HepG2 (cell line): ENCODE results near the gene DLX4. TPM values are rescaled to one million over a fixed set of nuclear protein-coding genes. Genes with fewer than 3 reads are reported as not detected.

Experiments used
- AGO1 ChIP-seq: fragments of 200-400 bp; formaldehyde crosslinking; IDR thresholded peaks from 2 replicates; pipeline ENCODE4 v1.6.1; 2017; ENCODE audit warnings: mild to moderate bottlenecking, low read depth, low read length, moderate library complexity; ENCODE audit not compliant: poor library complexity, severe bottlenecking
- CHD4 ChIP-seq: fragments of 200-600 bp; sonication (generic); IDR thresholded peaks from 2 replicates; pipeline ENCODE4 v1.7.0; 2017; ENCODE audit warnings: mild to moderate bottlenecking, low read length, borderline replicate concordance
- ESRRA ChIP-seq: sonication (generic); formaldehyde crosslinking; IDR thresholded peaks from 2 replicates; pipeline ENCODE4 v1.5.1; 2020; ENCODE audit warnings: mild to moderate bottlenecking, low read depth, missing genetic modification reagents
- EZH2 ChIP-seq: conservative IDR thresholded peaks from 2 replicates; pipeline ENCODE4 v1.6.1; 2012; ENCODE audit warnings: mild to moderate bottlenecking, low read depth, low read length, moderate library complexity
- GATAD2A ChIP-seq: IDR thresholded peaks from 2 replicates; pipeline ENCODE4 v1.6.1; 2016
- GTF3A ChIP-seq: sonication (generic); formaldehyde crosslinking; conservative IDR thresholded peaks from 2 replicates; pipeline ENCODE4 v1.4.0; 2020; ENCODE audit warnings: mild to moderate bottlenecking, missing genetic modification reagents
- HNRNPLL ChIP-seq: fragments of 200-400 bp; formaldehyde crosslinking; IDR thresholded peaks from 2 replicates; pipeline ENCODE4 v1.6.1; 2017; ENCODE audit warnings: mild to moderate bottlenecking, low read depth, low read length; ENCODE audit not compliant: poor library complexity, severe bottlenecking
- KLF12 ChIP-seq: sonication (generic); formaldehyde crosslinking; IDR thresholded peaks from 2 replicates; pipeline ENCODE4 v1.4.0; 2020; ENCODE audit warnings: missing genetic modification reagents, borderline replicate concordance
- KLF13 ChIP-seq: sonication (generic); formaldehyde crosslinking; IDR thresholded peaks from 2 replicates; pipeline ENCODE4 v1.4.0; 2020; ENCODE audit warnings: mild to moderate bottlenecking, missing genetic modification reagents
- MBNL3 ChIP-seq: fragments of 250-450 bp; sonication (Bioruptor Pico); conservative IDR thresholded peaks from 2 replicates; pipeline ENCODE4 v1.8.0; 2022; ENCODE audit warnings: mild to moderate bottlenecking, inconsistent platforms
- NCOA5 ChIP-seq: sonication (generic); formaldehyde crosslinking; IDR thresholded peaks from 2 replicates; pipeline ENCODE4 v1.4.0; 2020; ENCODE audit warnings: missing genetic modification reagents
- NRL ChIP-seq: sonication (generic); formaldehyde crosslinking; IDR thresholded peaks from 2 replicates; pipeline ENCODE4 v1.5.0; 2020; ENCODE audit warnings: missing genetic modification reagents, mild to moderate bottlenecking, moderate library complexity, borderline replicate concordance
- SALL1 ChIP-seq: sonication (generic); formaldehyde crosslinking; IDR thresholded peaks from 2 replicates; pipeline ENCODE4 v1.8.0; 2022; ENCODE audit warnings: mild to moderate bottlenecking, missing genetic modification reagents
- SNAI1 ChIP-seq: sonication (generic); formaldehyde crosslinking; IDR thresholded peaks from 2 replicates; pipeline ENCODE4 v1.5.0; 2020; ENCODE audit warnings: mild to moderate bottlenecking, missing genetic modification reagents, borderline replicate concordance
- TGIF2 ChIP-seq: IDR thresholded peaks from 2 replicates; pipeline ENCODE4 v1.6.1; 2016; ENCODE audit warnings: control low read depth, missing compliant biosample characterization
- ZC3H13 ChIP-seq: sonication (generic); formaldehyde crosslinking; IDR thresholded peaks from 2 replicates; pipeline ENCODE4 v1.8.1; 2023; ENCODE audit warnings: mild to moderate bottlenecking, missing genetic modification reagents, moderate library complexity
- ZC3H4 ChIP-seq: sonication (generic); formaldehyde crosslinking; IDR thresholded peaks from 2 replicates; pipeline ENCODE4 v1.4.0; 2020; ENCODE audit warnings: missing genetic modification reagents, borderline replicate concordance
- ZFP36L2 ChIP-seq: sonication (generic); formaldehyde crosslinking; IDR thresholded peaks from 2 replicates; pipeline ENCODE4 v1.4.0; 2020; ENCODE audit warnings: missing genetic modification reagents
- ZMAT5 ChIP-seq: sonication (generic); formaldehyde crosslinking; IDR thresholded peaks from 2 replicates; pipeline ENCODE4 v1.5.0; 2020; ENCODE audit warnings: mild to moderate bottlenecking, low read depth, missing genetic modification reagents, borderline replicate concordance
- ZNF136 ChIP-seq: sonication (generic); formaldehyde crosslinking; IDR thresholded peaks from 2 replicates; pipeline ENCODE4 v1.8.1; 2022; ENCODE audit warnings: low read depth, mild to moderate bottlenecking, moderate library complexity, missing genetic modification reagents
- ZNF567 ChIP-seq: sonication (generic); formaldehyde crosslinking; IDR thresholded peaks from 2 replicates; pipeline ENCODE4 v1.8.1; 2023; ENCODE audit warnings: mild to moderate bottlenecking, missing genetic modification reagents, borderline replicate concordance
- ZNF607 ChIP-seq: sonication (generic); formaldehyde crosslinking; IDR thresholded peaks from 2 replicates; pipeline ENCODE4 v1.5.1; 2020; ENCODE audit warnings: missing genetic modification reagents, mild to moderate bottlenecking, borderline replicate concordance
- ZNF879 ChIP-seq: sonication (generic); formaldehyde crosslinking; IDR thresholded peaks from 2 replicates; pipeline ENCODE4 v1.8.1; 2023; ENCODE audit warnings: missing genetic modification reagents
- polyA plus RNA-seq, 8 experiments: library from polyadenylated mRNA; depleted of rRNA in 3 of 8; stranded (reverse) in 7 of 8; unstranded in 1 of 8; fragments of >200 nt; fragmentation: Illumina TruSeq in 4 of 8; extraction: Trizol in 4 of 8; gene quantifications; 2 replicates each; pipeline versions ENCODE4 v1.2.1 to v1.2.3, GENCODE V29; 2011 to 2016; ENCODE audit warnings: low read depth in 4 of 8, missing spikeins in 1 of 8, mixed read lengths in 1 of 8; ENCODE audit not compliant: insufficient read depth in 1 of 8
- total RNA-seq, 5 experiments: library from RNA; depleted of rRNA; stranded (reverse); fragments of >200 nt; fragmentation: Illumina TruSeq; extraction: Trizol; gene quantifications; 2 replicates each; pipeline ENCODE4 v1.2.3, GENCODE V29; 2016; ENCODE audit warnings: low read depth in 1 of 5
- TF ChIP-seq, protein P1 (sequence below): sonication (generic); formaldehyde crosslinking; IDR thresholded peaks from 2 replicates; pipeline ENCODE4 v1.5.1; 2020; ENCODE audit warnings: missing genetic modification reagents, mild to moderate bottlenecking, borderline replicate concordance
- TF ChIP-seq, protein P2 (sequence below): sonication (generic); formaldehyde crosslinking; IDR thresholded peaks from 2 replicates; pipeline ENCODE4 v1.9.0; 2021; ENCODE audit warnings: missing genetic modification reagents, mild to moderate bottlenecking, borderline replicate concordance
- TF ChIP-seq, protein P3 (sequence below), 2 experiments: fragments of 450-650 bp in 1 of 2; sonication (generic) in 1 of 2; formaldehyde crosslinking; IDR thresholded peaks; 2 replicates each; pipeline versions ENCODE4 v1.5.0 to v1.8.0; 2020 to 2022; ENCODE audit warnings: mild to moderate bottlenecking in 1 of 2, missing genetic modification reagents in 1 of 2

The DLX4 gene
- total and polyA plus RNA-seq, 2 of the 13 experiments (the other 11 are each of a cell fraction or from before 2014, with no cell fraction given), result 0.55 to 2.3 TPM

DNA sequence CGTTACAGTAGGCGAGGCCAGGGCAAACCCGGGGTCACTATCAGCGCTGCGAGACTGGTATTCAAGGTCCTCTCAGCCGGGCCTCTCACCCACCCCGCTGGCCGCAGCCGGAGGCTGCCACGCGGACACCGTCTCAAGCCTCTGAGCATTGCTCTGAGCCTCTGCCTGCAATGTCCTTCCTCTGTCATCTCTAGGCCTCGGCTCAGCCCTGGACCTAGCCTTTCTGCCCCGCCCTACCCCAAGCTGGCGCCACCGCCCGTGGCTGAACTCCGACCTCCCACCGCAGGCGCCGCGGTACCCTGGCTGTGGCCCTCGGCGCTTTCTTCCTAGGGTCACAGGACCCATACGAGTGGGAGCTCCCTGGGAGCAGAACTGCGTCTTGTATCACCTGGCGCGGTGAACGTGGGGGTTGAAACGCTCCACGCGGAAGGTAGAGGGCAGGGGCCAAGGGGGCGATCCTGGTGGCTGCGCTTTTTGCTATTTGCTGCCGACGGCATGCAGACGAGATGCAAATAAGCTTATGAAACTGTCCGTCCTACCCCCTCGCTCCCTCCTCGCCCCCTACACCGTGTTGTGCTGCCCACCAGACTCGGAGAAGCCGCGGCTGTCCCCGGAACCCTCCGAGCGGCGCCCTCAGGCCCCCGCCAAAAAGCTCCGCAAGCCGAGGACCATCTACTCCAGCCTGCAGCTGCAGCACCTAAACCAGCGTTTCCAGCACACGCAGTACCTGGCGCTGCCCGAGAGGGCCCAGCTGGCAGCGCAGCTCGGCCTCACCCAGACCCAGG lies 3.7 kb downstream of the DLX4 start (continued):
- peak; percentile 19 for TF ChIP-seq AGO1
- no peak for TF ChIP-seq ZC3H4 (CRISPR knock-in tag)
- TF ChIP-seq CHD4, result no peak
- TF ChIP-seq GATAD2A (CRISPR knock-in tag), result no peak
- no peak for TF ChIP-seq ZMAT5 (CRISPR knock-in tag)
- TF ChIP-seq, protein P1, sequence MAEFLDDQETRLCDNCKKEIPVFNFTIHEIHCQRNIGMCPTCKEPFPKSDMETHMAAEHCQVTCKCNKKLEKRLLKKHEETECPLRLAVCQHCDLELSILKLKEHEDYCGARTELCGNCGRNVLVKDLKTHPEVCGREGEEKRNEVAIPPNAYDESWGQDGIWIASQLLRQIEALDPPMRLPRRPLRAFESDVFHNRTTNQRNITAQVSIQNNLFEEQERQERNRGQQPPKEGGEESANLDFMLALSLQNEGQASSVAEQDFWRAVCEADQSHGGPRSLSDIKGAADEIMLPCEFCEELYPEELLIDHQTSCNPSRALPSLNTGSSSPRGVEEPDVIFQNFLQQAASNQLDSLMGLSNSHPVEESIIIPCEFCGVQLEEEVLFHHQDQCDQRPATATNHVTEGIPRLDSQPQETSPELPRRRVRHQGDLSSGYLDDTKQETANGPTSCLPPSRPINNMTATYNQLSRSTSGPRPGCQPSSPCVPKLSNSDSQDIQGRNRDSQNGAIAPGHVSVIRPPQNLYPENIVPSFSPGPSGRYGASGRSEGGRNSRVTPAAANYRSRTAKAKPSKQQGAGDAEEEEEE (CRISPR knock-in tag), result no peak
- peak; percentile 57; the same call in 1 of the 2 replicates for TF ChIP-seq EZH2
- TF ChIP-seq HNRNPLL, result peak; percentile 19
- TF ChIP-seq SALL1, result peak; percentile 52
- TF ChIP-seq ZNF136 (CRISPR knock-in tag), result no peak
- TF ChIP-seq MBNL3 (CRISPR knock-in tag), result no peak
- 0 out of 2 replicates have a peak, but pooled peaks have one; percentile 46 for TF ChIP-seq SNAI1
- no peak for TF ChIP-seq GTF3A (CRISPR knock-in tag)
- no peak for TF ChIP-seq TGIF2
- TF ChIP-seq KLF12 (CRISPR knock-in tag), result 0 out of 2 replicates have a peak, but pooled peaks have one; percentile 32
- peak; percentile 39; the same call in 1 of the 2 replicates for TF ChIP-seq ZNF607 (CRISPR knock-in tag)
- no peak for TF ChIP-seq KLF13 (CRISPR knock-in tag)
- TF ChIP-seq ZNF567 (CRISPR knock-in tag), result no peak
- no peak for TF ChIP-seq NCOA5 (CRISPR knock-in tag)
- no peak for TF ChIP-seq ZFP36L2 (CRISPR knock-in tag)
- no peak for TF ChIP-seq NRL (CRISPR knock-in tag)
- TF ChIP-seq, protein P2, sequence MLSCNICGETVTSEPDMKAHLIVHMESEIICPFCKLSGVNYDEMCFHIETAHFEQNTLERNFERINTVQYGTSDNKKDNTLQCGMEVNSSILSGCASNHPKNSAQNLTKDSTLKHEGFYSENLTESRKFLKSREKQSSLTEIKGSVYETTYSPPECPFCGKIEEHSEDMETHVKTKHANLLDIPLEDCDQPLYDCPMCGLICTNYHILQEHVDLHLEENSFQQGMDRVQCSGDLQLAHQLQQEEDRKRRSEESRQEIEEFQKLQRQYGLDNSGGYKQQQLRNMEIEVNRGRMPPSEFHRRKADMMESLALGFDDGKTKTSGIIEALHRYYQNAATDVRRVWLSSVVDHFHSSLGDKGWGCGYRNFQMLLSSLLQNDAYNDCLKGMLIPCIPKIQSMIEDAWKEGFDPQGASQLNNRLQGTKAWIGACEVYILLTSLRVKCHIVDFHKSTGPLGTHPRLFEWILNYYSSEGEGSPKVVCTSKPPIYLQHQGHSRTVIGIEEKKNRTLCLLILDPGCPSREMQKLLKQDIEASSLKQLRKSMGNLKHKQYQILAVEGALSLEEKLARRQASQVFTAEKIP (CRISPR knock-in tag), result no peak
- TF ChIP-seq ZNF879 (CRISPR knock-in tag), result no peak
- TF ChIP-seq, protein P3, sequence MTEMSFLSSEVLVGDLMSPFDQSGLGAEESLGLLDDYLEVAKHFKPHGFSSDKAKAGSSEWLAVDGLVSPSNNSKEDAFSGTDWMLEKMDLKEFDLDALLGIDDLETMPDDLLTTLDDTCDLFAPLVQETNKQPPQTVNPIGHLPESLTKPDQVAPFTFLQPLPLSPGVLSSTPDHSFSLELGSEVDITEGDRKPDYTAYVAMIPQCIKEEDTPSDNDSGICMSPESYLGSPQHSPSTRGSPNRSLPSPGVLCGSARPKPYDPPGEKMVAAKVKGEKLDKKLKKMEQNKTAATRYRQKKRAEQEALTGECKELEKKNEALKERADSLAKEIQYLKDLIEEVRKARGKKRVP (CRISPR knock-in tag; IDR thresholded peaks at IDR 0.05), result no peak
- TF ChIP-seq ZC3H13, result no peak
- no peak for TF ChIP-seq ESRRA
